Endothelial cell of umbilical vein (primary cell): Measurements from ENCODE around the gene CABCOCO1. TPM values are rescaled to one million over a fixed set of nuclear protein-coding genes. Genes with fewer than 3 reads are reported as not detected.
A peak's percentile ranks its signal among the peaks of the same experiment; 100 is the strongest.

Experiments used
- BruUV-seq: library from RNA; stranded (reverse); fragments of 400-500 nt; replicated peaks from 2 replicates; lab custom pipeline; 2021; lab: Mats Ljungman, UMichigan
- CTCF ChIA-PET: fragments of 300-600, 350-600 bp; sonication (Branson Sonifier 250); formaldehyde crosslinking; loops from one replicate; lab custom pipeline; 2021; ENCODE audit warnings: antibody characterized with exemption, inconsistent platforms; lab: Charles Lee
- POLR2A ChIA-PET: fragments of 300-600, 350-600 bp; sonication (Branson Sonifier 250); formaldehyde crosslinking; loops from one replicate; lab custom pipeline; 2021; ENCODE audit warnings: antibody characterized with exemption, inconsistent platforms; lab: Charles Lee
- DNase-seq: peaks from one replicate; pipeline ENCODE4 v3.0.0-alpha.2; 2011; ENCODE audit warnings: low read depth, low spot score
- FAIRE-seq: peaks from 2 replicates; lab custom pipeline; 2011; peaks lifted over from hg19 to GRCh38; lab: Jason Lieb, UNC
- H2AFZ ChIP-seq: 2 replicates; pipeline ENCODE4 v1.6.0; 2012; ENCODE audit warnings: low read depth, low read length, control low read depth, inconsistent platforms
- H3K27ac ChIP-seq: 2 replicates; pipeline ENCODE4 v1.5.1; 2011; ENCODE audit warnings: low read depth, mild to moderate bottlenecking, control low read depth, low read length, moderate library complexity; ENCODE audit not compliant: insufficient read depth
- H3K27me3 ChIP-seq, 2 experiments: 2 replicates each; pipeline versions ENCODE4 v1.6.0 to v1.6.1; 2011; ENCODE audit warnings: low read length in 2 of 2, mixed read lengths in 1 of 2; ENCODE audit not compliant: control insufficient read depth in 2 of 2, insufficient read depth in 2 of 2
- H3K36me3 ChIP-seq, 2 experiments: 2 replicates in 1 of 2; 3 replicates in 1 of 2; pipeline ENCODE4 v1.5.1; 2011; ENCODE audit warnings: low read length in 2 of 2, mild to moderate bottlenecking in 1 of 2, moderate library complexity in 1 of 2; ENCODE audit not compliant: control insufficient read depth in 2 of 2, insufficient read depth in 2 of 2; ENCODE audit errors: extremely low read depth in 1 of 2
- H3K4me1 ChIP-seq: 3 replicates; pipeline ENCODE4 v1.5.1; 2011; ENCODE audit warnings: mild to moderate bottlenecking, low read length; ENCODE audit not compliant: control insufficient read depth, insufficient read depth; ENCODE audit errors: extremely low read depth
- H3K4me2 ChIP-seq: 2 replicates; pipeline ENCODE4 v1.6.1; 2011; ENCODE audit warnings: low read length, control low read depth, mixed read lengths; ENCODE audit not compliant: insufficient read depth
- H3K4me3 ChIP-seq, 3 experiments: fragments of 200-600 bp in 1 of 3; sonication (generic), shearing (Covaris generic) in 1 of 3; replicated peaks in 1 of 3; 2 replicates each; pipeline ENCODE4 v1.5.1; 2011 to 2016; ENCODE audit warnings: control low read depth in 3 of 3, low read length in 3 of 3, mild to moderate bottlenecking in 2 of 3, inconsistent platforms in 1 of 3, low read depth in 1 of 3, moderate library complexity in 1 of 3; ENCODE audit not compliant: insufficient read depth in 1 of 3
- H3K79me2 ChIP-seq: 2 replicates; pipeline ENCODE4 v1.6.0; 2012; ENCODE audit warnings: low read length, inconsistent platforms; ENCODE audit not compliant: control insufficient read depth, insufficient read depth
- H3K9ac ChIP-seq: replicated peaks from 2 replicates; pipeline ENCODE3; 2011; ENCODE audit warnings: low read length, control low read depth; ENCODE audit not compliant: insufficient read depth; ENCODE audit errors: extremely low read depth
- H3K9me1 ChIP-seq: replicated peaks from 3 replicates; pipeline ENCODE4 v1.6.0; 2011; ENCODE audit warnings: mild to moderate bottlenecking, low read length; ENCODE audit not compliant: control insufficient read depth, insufficient read depth; ENCODE audit errors: extremely low read depth
- H3K9me3 ChIP-seq: replicated peaks from 2 replicates; pipeline ENCODE4 v1.5.1; 2012; ENCODE audit warnings: low read length, inconsistent platforms; ENCODE audit not compliant: control insufficient read depth, insufficient read depth
- H4K20me1 ChIP-seq: replicated peaks from 2 replicates; pipeline ENCODE3; 2011; ENCODE audit warnings: mild to moderate bottlenecking, low read length; ENCODE audit not compliant: control insufficient read depth, insufficient read depth; ENCODE audit errors: extremely low read depth
- CTCF ChIP-seq, 2 donors: IDR thresholded peaks; 1 replicate in 1 of 2; 2 replicates in 1 of 2; pipeline ENCODE4 v1.5.1; 2011; ENCODE audit warnings: low read length in 2 of 2, mild to moderate bottlenecking in 2 of 2, moderate library complexity in 2 of 2, control low read depth in 1 of 2, inconsistent platforms in 1 of 2, low read depth in 1 of 2; ENCODE audit not compliant: insufficient read depth in 1 of 2; ENCODE audit errors: extremely low read depth in 1 of 2
- EZH2 ChIP-seq: IDR thresholded peaks from 2 replicates; pipeline ENCODE4 v1.6.1; 2012; ENCODE audit warnings: borderline replicate concordance, low read depth, mild to moderate bottlenecking, moderate library complexity, low read length, inconsistent platforms; ENCODE audit not compliant: severe bottlenecking
- FOS ChIP-seq: IDR thresholded peaks from 2 replicates; pipeline ENCODE4 v1.6.1; 2011; ENCODE audit warnings: mild to moderate bottlenecking, low read length, moderate library complexity, borderline replicate concordance; ENCODE audit not compliant: insufficient read depth
- GATA2 ChIP-seq: IDR thresholded peaks from 2 replicates; pipeline ENCODE4 v1.7.0; 2011; ENCODE audit warnings: low read depth, mild to moderate bottlenecking, moderate library complexity, mixed read lengths, low read length; ENCODE audit not compliant: insufficient read length, insufficient read depth
- JUN ChIP-seq: IDR thresholded peaks from 2 replicates; pipeline ENCODE4 v1.6.1; 2011; ENCODE audit warnings: borderline replicate concordance, low read depth; ENCODE audit not compliant: insufficient read length, insufficient read depth
- MYC ChIP-seq: IDR thresholded peaks from one replicate; pipeline ENCODE4 v1.6.1; 2011; ENCODE audit warnings: mild to moderate bottlenecking, low read depth, low read length
- POLR2A ChIP-seq: IDR thresholded peaks from 2 replicates; pipeline ENCODE4 v1.6.1; 2012; ENCODE audit warnings: low read depth, mild to moderate bottlenecking, control low read depth, low read length
- POLR2AphosphoS5 ChIP-seq: IDR thresholded peaks from 2 replicates; pipeline ENCODE4 v1.6.1; 2012; ENCODE audit warnings: low read depth, mild to moderate bottlenecking, control low read depth, low read length, moderate library complexity; ENCODE audit not compliant: insufficient read depth
- dilution Hi-C: fragments of 300-500 bp; cut with MboI; formaldehyde crosslinking; loops from one replicate; pipeline ENCODE4 v1.15.0; 2019; ENCODE audit warnings: low sequenced_read_pairs; ENCODE audit not compliant: extremely low pct_ligation_motif_present
- intact Hi-C: fragments of 100-400 bp; cut with micrococcal nuclease; formaldehyde crosslinking; loops from one replicate; pipeline ENCODE4 v1.10.0; 2022
- polyA plus RNA-seq, 4 experiments: library from polyadenylated mRNA; depleted of rRNA in 3 of 4; stranded (reverse) in 3 of 4; unstranded in 1 of 4; fragments of >200 nt; gene quantifications; 2 replicates each; pipeline versions ENCODE4 v1.2.1 to v1.2.3, GENCODE V29; 2011 to 2012; ENCODE audit warnings: missing spikeins in 1 of 4
- total RNA-seq: library from RNA; stranded (reverse); gene quantifications from 2 replicates; pipeline ENCODE4 v1.2.3, GENCODE V29; 2021

Gene CABCOCO1
- total and polyA plus RNA-seq, 2 donors (not counting 3 experiments of a cell fraction or from before 2014, with no cell fraction given), result 0.06 to 1.3 TPM

- Histone ChIP-seq H4K20me1 (no peaks in the 10 kb centered on the region), H3K9me1 (no peaks in the 10 kb centered on the region), H3K36me3 (no peaks in the 10 kb centered on the region), H3K27ac (peak overlapping the region; percentile 65), H3K4me3 (no peak overlapping the region), H3K4me1 (peaks cover 33% of the 10 kb centered on the region), H3K4me2 (peak overlapping the region; percentile 62), H2AFZ (no peak overlapping the region), H3K9me3 (no peaks in the 10 kb centered on the region), H3K9ac (no peak overlapping the region), H3K27me3 (no peaks in the 10 kb centered on the region), H3K79me2 (no peaks in the 10 kb centered on the region)
- dilution Hi-C loops (no loop called here), intact Hi-C loops (no loop called here)
- CTCF ChIA-PET, result interaction anchor here (1.0 to 1.1 kb wide), 2 partner anchors 11 to 15 kb away, joined by 4 to 6 read pairs; no protein-coding TSS in a partner anchor
- POLR2A ChIA-PET, result no interaction called here
- TF ChIP-seq POLR2A, result no peak
- TF ChIP-seq CTCF (IDR thresholded peaks at IDR 0.05; ENCODE audit: extremely low read depth in 1 of 2, insufficient read depth in 1 of 2, low read depth in 1 of 2, low read length in 2 of 2), result no peak
- TF ChIP-seq EZH2, result no peak
- no peak for TF ChIP-seq GATA2
- TF ChIP-seq FOS, result peak; percentile 64
- peak; percentile 30 for TF ChIP-seq POLR2AphosphoS5
- TF ChIP-seq MYC, result no peak
- peak; percentile 61 for TF ChIP-seq JUN
- peak; percentile 62 for FAIRE-seq
- peak; percentile 60 for DNase-seq
- BruUV-seq, result no TSS peak
These were observed 26.8 kb upstream of the CABCOCO1 start for GRCh38 chr10:61635932-61636331.
